CD14-positive monocyte (primary cell): Measurements from ENCODE around the gene ULBP3. TPM values are rescaled to one million over a fixed set of nuclear protein-coding genes. Genes with fewer than 3 reads are reported as not detected.

Source experiments
- DNase-seq, 3 donors: peaks; one replicate each; pipeline ENCODE4 v3.0.0-alpha.2; 2011 to 2022
- H2AFZ ChIP-seq: 2 replicates; pipeline ENCODE4 v1.6.0; 2012; ENCODE audit warnings: mild to moderate bottlenecking, low read depth, low read length, inconsistent platforms; ENCODE audit not compliant: insufficient read depth, poor library complexity, severe bottlenecking
- H3K27ac ChIP-seq, 2 donors: 1 replicate in 1 of 2; 2 replicates in 1 of 2; pipeline ENCODE4 v1.5.1; 2012 to 2013; ENCODE audit warnings: low read length in 2 of 2, control low read depth in 1 of 2, inconsistent platforms in 1 of 2, low read depth in 1 of 2, mild to moderate bottlenecking in 1 of 2
- H3K27me3 ChIP-seq, 2 donors: one replicate each; pipeline versions ENCODE4 v1.6.0 to v1.6.1; 2011 to 2013; ENCODE audit warnings: low read length in 2 of 2; ENCODE audit not compliant: control insufficient read depth in 2 of 2, insufficient read depth in 2 of 2
- H3K36me3 ChIP-seq, 2 donors: replicated peaks in 1 of 2; 1 replicate in 1 of 2; 2 replicates in 1 of 2; pipeline versions ENCODE4 v1.5.1 to v1.6.1; 2012 to 2013; ENCODE audit warnings: low read length in 2 of 2, control low read depth in 1 of 2, inconsistent platforms in 1 of 2, mild to moderate bottlenecking in 1 of 2; ENCODE audit not compliant: insufficient read depth in 2 of 2, control insufficient read depth in 1 of 2
- H3K4me1 ChIP-seq, 2 donors: 1 replicate in 1 of 2; 2 replicates in 1 of 2; pipeline versions ENCODE4 v1.5.1 to v1.6.1; 2012 to 2013; ENCODE audit warnings: low read length in 2 of 2, control low read depth in 1 of 2, inconsistent platforms in 1 of 2, mild to moderate bottlenecking in 1 of 2, moderate library complexity in 1 of 2; ENCODE audit not compliant: insufficient read depth in 2 of 2, control insufficient read depth in 1 of 2
- H3K4me2 ChIP-seq: replicated peaks from 2 replicates; pipeline ENCODE3; 2012; ENCODE audit warnings: low read length, moderate library complexity, mild to moderate bottlenecking; ENCODE audit not compliant: poor library complexity, severe bottlenecking; ENCODE audit errors: extremely low read depth
- H3K4me3 ChIP-seq, 3 experiments: fragments of 200-600 bp in 1 of 3; sonication (generic) in 1 of 3; replicated peaks in 1 of 3; 1 replicate in 2 of 3; 2 replicates in 1 of 3; pipeline ENCODE4 v1.5.1; 2011 to 2013; ENCODE audit warnings: low read length in 3 of 3, mild to moderate bottlenecking in 3 of 3, control low read depth in 2 of 3, low read depth in 2 of 3, inconsistent platforms in 1 of 3, moderate library complexity in 1 of 3
- H3K79me2 ChIP-seq: 2 replicates; pipeline ENCODE4 v1.6.0; 2012; ENCODE audit warnings: mild to moderate bottlenecking, control low read depth, inconsistent platforms, low read length, moderate library complexity; ENCODE audit not compliant: insufficient read depth
- H3K9ac ChIP-seq: 2 replicates; pipeline ENCODE4 v1.6.0; 2017; ENCODE audit warnings: low read length, mild to moderate bottlenecking; ENCODE audit not compliant: insufficient read depth, poor library complexity, severe bottlenecking
- H3K9me3 ChIP-seq, 2 donors: replicated peaks in 1 of 2; 1 replicate in 1 of 2; 2 replicates in 1 of 2; pipeline versions ENCODE4 v1.5.1 to v1.6.1; 2012 to 2013; ENCODE audit warnings: low read length in 2 of 2, control low read depth in 1 of 2; ENCODE audit not compliant: control insufficient read depth in 1 of 2, insufficient read depth in 1 of 2
- H4K20me1 ChIP-seq: 2 replicates; pipeline ENCODE4 v1.6.0; 2012; ENCODE audit warnings: mild to moderate bottlenecking, low read length, control low read depth, moderate library complexity; ENCODE audit not compliant: insufficient read depth
- H3K27ac Mint-ChIP-seq, 7 donors: one replicate each; pipeline ENCODE4 v1.8.0; 2020; ENCODE audit warnings: mild to moderate bottlenecking in 7 of 7, mixed read lengths in 7 of 7, moderate library complexity in 6 of 7, inconsistent platforms in 2 of 7
- H3K27me3 Mint-ChIP-seq, 3 donors: one replicate each; pipeline ENCODE4 v1.8.0; 2021 to 2022; ENCODE audit warnings: low read depth in 3 of 3, mild to moderate bottlenecking in 3 of 3, mixed read lengths in 3 of 3, moderate library complexity in 3 of 3, inconsistent platforms in 1 of 3
- H3K36me3 Mint-ChIP-seq, 2 donors: one replicate each; pipeline ENCODE4 v1.8.0; 2020; ENCODE audit warnings: mixed read lengths in 2 of 2, inconsistent platforms in 1 of 2, mild to moderate bottlenecking in 1 of 2
- H3K4me1 Mint-ChIP-seq: one replicate; pipeline ENCODE4 v1.8.0; 2020; ENCODE audit warnings: mild to moderate bottlenecking, mixed read lengths
- H3K4me3 Mint-ChIP-seq, 2 donors: one replicate each; pipeline ENCODE4 v1.8.0; 2020; ENCODE audit warnings: mild to moderate bottlenecking in 2 of 2, mixed read lengths in 2 of 2, moderate library complexity in 1 of 2
- H3K9me3 Mint-ChIP-seq, 7 donors: one replicate each; pipeline ENCODE4 v1.8.0; 2020 to 2022; ENCODE audit warnings: mixed read lengths in 7 of 7, mild to moderate bottlenecking in 6 of 7, moderate library complexity in 6 of 7, inconsistent platforms in 2 of 7
- WGBS: methylation state at CpG from one replicate; pipeline ENCODE4 v1.1.5; 2013; ENCODE audit warnings: missing lambda C conversion rate; ENCODE audit not compliant: insufficient coverage; 5-methylcytosine and 5-hydroxymethylcytosine counted together
- intact Hi-C, 2 donors: fragments of 100-400 bp; cut with micrococcal nuclease; formaldehyde crosslinking; loops; one replicate each; pipeline versions ENCODE4 v1.15.0 to v1.15.1; 2023
- polyA plus RNA-seq, 3 donors: library from polyadenylated mRNA; depleted of rRNA in 1 of 3; unstranded in 2 of 3; stranded (reverse) in 1 of 3; fragments of 300-500 nt in 2 of 3; fragments of >200 nt in 1 of 3; fragmentation: Illumina TruSeq in 2 of 3; gene quantifications; 1 replicate in 2 of 3; 2 replicates in 1 of 3; pipeline ENCODE4 v1.2.3, GENCODE V29; 2012 to 2021
- TF ChIP-seq, protein P1 (sequence below): fragments of 200-600 bp; IDR thresholded peaks from one replicate; pipeline ENCODE4 v1.8.0; 2022; ENCODE audit warnings: antibody characterized with exemption, mild to moderate bottlenecking

ULBP3 gene
- polyA plus RNA-seq, 3 donors, result 0.08 TPM; not detected in 2

GRCh38 chr6:150083839-150084238 lies 14.9 kb upstream of the ULBP3 start:
- TF ChIP-seq, protein P1, sequence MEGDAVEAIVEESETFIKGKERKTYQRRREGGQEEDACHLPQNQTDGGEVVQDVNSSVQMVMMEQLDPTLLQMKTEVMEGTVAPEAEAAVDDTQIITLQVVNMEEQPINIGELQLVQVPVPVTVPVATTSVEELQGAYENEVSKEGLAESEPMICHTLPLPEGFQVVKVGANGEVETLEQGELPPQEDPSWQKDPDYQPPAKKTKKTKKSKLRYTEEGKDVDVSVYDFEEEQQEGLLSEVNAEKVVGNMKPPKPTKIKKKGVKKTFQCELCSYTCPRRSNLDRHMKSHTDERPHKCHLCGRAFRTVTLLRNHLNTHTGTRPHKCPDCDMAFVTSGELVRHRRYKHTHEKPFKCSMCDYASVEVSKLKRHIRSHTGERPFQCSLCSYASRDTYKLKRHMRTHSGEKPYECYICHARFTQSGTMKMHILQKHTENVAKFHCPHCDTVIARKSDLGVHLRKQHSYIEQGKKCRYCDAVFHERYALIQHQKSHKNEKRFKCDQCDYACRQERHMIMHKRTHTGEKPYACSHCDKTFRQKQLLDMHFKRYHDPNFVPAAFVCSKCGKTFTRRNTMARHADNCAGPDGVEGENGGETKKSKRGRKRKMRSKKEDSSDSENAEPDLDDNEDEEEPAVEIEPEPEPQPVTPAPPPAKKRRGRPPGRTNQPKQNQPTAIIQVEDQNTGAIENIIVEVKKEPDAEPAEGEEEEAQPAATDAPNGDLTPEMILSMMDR, result no peak
- H3K9ac ChIP-seq, result no peak overlapping the region
- no peak overlapping the region for H3K4me3 ChIP-seq
- no peaks in the 10 kb centered on the region for H3K9me3 ChIP-seq
- no peak overlapping the region for H2AFZ ChIP-seq
- H3K36me3 ChIP-seq, result no peaks in the 10 kb centered on the region
- H3K79me2 ChIP-seq, result no peaks in the 10 kb centered on the region
- no peak overlapping the region for H3K27ac ChIP-seq
- no peak overlapping the region for H3K4me2 ChIP-seq
- H3K27me3 ChIP-seq, result peaks cover 0 to 2% of the 10 kb centered on the region in 2 donors
- no peaks in the 10 kb centered on the region for H4K20me1 ChIP-seq
- Mint-ChIP-seq H3K9me3 (no peaks in the 10 kb centered on the region), H3K36me3 (no peaks in the 10 kb centered on the region), H3K27me3 (peaks cover 10 to 26% (median 13%) of the 10 kb centered on the region in 3 donors), H3K27ac (no peak overlapping the region), H3K4me1 (no peaks in the 10 kb centered on the region), H3K4me3 (no peak overlapping the region)
- DNase-seq, result no peak
- intact Hi-C loops, result loop anchor here (5.0 to 10.0 kb wide), 4 partner anchors 248 to 728 kb away; no protein-coding TSS in a partner anchor
- WGBS, result 96% methylated on average over 2 of the region's 3 CpGs
- H3K4me1 ChIP-seq, result no peaks in the 10 kb centered on the region

GRCh38 chr6:150081702-150082101 lies 12.8 kb upstream of the ULBP3 start:
- Mint-ChIP-seq H3K4me1 (no peaks in the 10 kb centered on the region), H3K9me3 (no peaks in the 10 kb centered on the region), H3K27me3 (peaks cover 10 to 25% (median 15%) of the 10 kb centered on the region in 3 donors), H3K4me3 (no peak overlapping the region), H3K27ac (no peak overlapping the region), H3K36me3 (no peaks in the 10 kb centered on the region)
- Histone ChIP-seq H3K4me1 (no peaks in the 10 kb centered on the region), H3K9ac (no peak overlapping the region), H2AFZ (no peak overlapping the region), H3K79me2 (no peaks in the 10 kb centered on the region), H3K4me3 (no peak overlapping the region), H4K20me1 (no peaks in the 10 kb centered on the region), H3K4me2 (no peak overlapping the region), H3K36me3 (no peaks in the 10 kb centered on the region), H3K9me3 (no peaks in the 10 kb centered on the region), H3K27me3 (peaks cover 0 to 4% of the 10 kb centered on the region in 2 donors), H3K27ac (no peak overlapping the region)
- TF ChIP-seq, protein P1, result no peak
- WGBS, result no CpG with 5 or more reads among the region's 4 CpGs
- intact Hi-C loops, result loop anchor here (2.0 to 10.0 kb wide), 5 partner anchors 251 to 733 kb away; no protein-coding TSS in a partner anchor
- no peak for DNase-seq
